GM19238 (cell line): ENCODE measurements around the gene TMED5.
"Not testable (repeated sequence)": the region's sequence is repeated elsewhere in the genome, so short reads cannot be mapped to it uniquely, and the experiment has no call there.

Source experiments
- DNase-seq: peaks from one replicate; pipeline ENCODE4 v3.0.0; 2011; ENCODE audit warnings: low spot score; ENCODE audit not compliant: insufficient read length

TMED5 gene

DNA sequence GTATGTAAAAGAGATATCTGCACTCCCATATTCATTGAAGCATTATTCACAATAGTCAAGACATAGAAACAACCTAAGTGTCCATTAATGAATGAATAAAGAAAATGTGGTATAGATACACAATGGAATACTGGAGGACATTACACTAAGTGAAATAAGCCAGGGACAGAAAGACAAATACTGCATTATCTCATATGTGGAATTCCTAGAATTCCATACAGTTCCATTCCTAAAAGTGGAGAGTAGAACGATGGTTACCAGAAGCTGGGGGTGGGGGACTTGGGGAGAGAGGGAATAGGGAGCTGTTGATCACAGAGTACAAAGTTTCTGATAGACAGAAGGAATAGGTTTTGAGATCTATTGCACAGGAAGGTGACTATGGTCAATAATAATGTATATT lies 7.4 kb downstream of the TMED5 start:
- DNase-seq, result no peak

DNA sequence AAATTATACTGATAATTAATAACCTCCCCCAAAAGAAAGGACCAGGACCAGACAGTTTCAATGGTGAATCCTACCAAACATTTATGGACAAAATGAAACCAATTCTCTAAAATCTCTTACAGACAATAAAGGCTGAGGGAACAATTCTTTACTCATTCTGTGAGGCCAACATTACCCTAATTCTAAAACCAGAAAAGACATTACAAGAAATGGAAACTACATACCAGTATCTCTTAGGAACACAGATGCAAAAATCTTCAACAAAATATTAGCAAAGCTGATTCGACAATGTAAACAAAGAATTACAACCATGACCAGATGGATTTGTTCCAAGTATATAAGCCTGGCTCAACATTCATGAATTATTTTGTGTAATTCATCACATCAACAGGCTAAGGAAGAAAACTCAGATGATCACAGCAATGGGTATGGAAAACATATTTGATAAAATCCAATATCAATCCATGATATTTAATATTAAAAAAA lies 8.6 kb downstream of the TMED5 start:
- no peak for DNase-seq

DNA sequence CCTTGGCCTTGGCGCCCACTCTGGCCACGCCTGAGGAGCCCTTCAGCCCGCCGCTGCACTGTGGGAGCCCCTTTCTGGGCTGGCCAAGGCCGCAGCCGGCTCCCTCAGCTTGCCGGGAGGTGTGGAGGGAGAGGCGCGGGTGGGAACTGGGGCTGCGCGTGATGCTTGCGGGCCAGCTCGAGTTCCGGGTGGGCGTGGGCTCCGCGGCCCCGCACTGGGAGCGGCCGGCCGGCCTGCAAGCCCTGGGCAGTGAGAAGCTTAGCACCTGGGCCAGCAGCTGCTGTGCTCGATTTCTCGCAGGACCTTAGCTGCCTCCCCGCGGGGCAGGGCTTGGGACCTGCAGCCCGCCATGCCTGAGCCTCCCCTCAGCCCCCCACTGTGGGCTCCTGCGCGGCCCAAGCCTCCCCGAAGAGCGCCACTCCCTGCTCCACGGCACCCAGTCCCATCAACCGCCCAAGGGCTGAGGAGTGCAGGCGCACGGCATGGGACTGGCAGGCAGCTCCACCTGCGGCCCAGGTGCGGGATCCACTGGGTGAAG lies 10.0 kb downstream of the TMED5 start:
- not testable (repeated sequence) for DNase-seq

DNA sequence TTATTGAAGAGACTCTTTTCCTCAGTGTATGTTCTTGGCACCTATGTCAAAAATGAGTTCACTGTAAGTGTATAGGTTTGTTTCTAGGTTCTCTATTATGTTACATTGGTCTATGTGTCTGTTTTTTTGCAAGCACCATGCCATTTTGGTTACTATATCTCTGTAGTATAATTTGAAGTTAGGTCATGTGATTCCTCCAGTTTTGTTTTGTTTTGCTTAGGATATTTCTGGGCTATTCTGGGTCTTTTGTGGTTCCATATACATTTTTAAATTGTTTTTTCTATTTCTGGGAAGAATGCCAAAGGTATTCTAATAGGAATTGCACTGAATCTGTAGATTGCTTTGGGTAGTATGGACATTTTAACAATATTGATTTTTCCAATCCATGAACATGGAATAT lies 13.2 kb downstream of the TMED5 start:
- DNase-seq, result no peak

DNA sequence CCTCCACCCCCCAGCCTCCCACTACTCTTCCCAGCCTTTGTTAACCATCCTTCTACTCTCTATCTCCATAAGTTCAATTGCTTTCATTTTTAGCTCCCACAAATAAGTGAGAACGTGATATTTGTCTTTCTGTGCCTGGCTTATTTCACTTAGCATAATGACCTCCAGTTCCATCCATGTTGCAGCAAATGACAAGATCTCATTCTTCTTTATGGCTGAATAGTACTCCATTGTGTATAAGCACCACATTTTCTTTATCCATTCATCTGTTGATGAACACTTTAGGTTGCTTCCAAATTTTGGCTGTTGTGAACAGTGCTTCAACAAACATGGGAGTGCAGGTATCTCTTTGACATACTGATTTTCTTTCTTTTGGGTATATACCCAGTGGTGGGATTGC lies 14.3 kb downstream of the TMED5 start:
- DNase-seq, result not testable (repeated sequence)

DNA sequence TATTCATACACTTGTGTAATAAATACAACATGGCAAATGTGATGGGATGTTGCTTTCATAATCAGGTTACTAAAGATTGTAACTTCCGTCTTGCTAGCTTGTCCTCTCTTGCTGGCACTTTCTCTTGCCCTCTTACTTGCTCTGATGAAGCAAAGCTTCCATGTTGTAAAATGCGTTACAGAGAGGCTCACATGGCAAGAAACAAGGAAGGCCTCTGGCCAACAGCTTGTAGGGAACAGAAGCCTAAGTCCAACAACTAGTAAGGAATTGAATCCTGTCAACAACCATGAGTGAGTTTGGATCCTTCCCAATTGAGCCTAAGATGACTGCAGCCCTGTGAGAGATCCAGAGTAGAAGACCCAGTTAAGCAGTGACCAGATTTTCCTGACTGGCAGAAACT lies 15.4 kb downstream of the TMED5 start:
- no peak for DNase-seq

DNA sequence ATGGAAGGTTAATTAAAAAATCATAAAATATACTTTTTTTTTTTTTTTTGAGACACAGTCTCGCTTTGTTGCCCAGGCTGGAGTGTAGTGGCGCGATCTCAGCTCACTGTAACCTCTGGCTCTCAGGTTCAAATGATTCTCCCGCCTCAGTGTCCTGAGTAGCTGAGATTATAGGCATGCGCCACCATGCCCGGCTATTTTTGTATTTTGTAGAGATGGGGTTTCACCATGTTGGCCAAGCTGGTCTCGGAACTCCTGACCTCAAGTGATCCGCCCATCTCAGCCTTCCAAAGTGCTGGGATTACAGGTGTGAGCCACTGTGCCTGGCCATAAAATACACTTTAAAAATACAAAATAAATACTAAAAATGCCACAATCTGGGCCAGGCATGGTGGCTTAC lies 16.9 kb downstream of the TMED5 start:
- DNase-seq, result not testable (repeated sequence)

DNA sequence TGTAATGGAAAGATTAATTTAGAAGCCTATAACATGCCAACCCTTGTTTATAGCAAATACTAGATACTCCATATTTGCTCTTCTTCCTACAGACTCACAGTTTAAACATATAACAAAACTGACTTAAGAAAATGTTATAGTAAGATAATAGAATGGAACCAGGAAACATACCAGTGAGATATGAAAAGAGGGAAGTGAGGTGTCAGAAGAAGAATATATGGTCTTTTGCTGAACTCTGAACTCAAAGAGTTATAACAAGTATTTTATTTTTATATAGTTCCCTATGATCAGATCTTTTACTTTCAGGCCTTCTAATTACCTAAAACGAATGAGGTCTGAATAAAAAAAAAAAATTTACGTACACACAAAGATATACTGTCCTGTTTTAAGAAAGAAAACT lies 20.9 kb downstream of the TMED5 start:
- DNase-seq, result no peak

DNA sequence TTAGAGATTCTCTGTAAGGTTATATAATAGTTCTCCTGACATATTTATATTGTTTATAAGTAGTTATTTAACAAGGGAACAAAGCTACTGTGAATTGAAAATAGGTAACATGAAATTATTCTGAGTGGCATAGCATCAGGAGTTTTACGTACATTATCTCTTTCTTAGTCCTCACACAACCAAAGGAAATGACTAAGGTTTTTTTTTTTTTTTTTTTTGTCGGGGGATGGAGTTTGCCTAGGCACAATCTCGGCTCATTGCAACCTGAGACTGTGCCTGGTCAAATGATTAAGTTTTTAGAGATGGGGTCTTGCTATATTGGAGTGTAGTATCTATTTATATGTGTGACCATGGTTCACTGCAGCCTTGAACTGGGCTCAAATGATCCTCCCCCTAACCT lies 24.9 kb downstream of the TMED5 start:
- no peak for DNase-seq

DNA sequence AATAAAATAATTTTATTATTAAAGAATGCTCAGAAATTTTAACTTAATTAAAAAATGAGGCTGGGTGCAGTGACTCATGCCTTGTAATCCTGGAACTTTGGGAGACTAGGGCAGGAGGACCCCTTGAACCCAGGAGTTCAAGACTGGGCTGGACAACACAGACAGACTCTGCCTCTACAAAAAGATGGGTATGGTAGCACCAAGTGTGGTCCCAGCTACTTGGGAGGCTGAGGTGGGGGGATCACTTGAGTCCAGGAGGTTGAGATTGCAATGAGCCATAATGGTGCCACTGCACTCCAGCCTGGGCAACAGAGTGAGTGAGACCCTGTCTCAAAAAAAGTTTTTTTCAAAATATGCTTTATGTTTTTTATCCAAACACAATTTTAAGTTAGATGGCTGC lies 25.3 kb downstream of the TMED5 start:
- no peak for DNase-seq

DNA sequence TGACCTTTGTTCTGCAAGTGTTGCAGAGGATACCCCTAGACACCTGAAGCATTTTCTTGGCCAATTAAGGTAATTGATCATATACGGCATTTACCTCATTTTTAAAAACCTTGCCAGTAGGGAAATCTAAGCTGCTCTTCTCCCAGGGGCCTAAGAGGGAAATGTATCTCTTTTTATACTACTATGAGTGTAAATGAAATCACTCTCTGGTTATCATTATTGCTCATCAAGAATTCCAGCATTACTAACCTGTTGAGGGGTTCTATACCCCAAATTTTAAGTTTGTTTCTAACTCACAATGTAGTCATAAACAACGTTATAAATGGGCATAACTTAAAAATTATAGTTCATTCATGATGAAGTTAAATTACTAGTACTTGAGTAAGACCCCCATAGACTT lies 27.4 kb downstream of the TMED5 start:
- DNase-seq, result no peak

DNA sequence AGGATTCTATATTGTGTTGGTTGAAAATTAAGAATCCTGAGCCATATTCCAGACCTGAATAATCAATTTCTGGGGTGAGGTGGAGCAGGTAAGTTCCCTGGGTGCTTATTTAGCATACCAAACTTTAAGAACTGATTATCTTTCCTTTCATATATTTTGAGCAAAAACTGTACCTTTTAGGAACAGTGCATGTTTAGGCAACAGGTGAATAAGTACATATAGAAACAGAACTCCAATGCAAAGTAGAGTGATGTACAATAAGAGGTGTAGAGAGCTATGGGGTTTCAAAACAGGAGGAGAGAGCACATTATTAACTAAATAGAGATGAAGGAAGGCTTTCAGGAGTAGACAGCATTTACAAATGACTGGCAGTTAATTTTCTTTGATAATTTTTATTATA lies 28.7 kb downstream of the TMED5 start:
- DNase-seq, result no peak

DNA sequence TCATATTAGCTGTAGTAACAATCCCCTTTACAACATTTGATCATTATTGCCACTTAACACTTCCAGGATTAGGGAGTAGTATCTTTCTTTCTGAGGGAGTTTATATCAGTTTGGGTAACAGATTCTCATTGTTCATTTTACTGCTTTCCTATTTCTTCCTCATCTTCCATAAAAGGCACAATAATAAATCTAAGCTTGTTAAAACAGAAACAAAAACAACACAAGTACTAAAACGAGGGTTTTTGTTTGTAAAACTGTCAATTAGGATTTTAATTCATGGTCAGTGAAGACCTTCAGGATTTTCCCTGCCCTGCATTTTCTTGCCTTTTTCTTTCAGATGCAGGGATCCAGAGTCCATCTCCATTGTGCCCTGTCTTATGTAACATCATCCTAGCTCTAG lies 29.5 kb downstream of the TMED5 start:
- DNase-seq, result no peak

DNA sequence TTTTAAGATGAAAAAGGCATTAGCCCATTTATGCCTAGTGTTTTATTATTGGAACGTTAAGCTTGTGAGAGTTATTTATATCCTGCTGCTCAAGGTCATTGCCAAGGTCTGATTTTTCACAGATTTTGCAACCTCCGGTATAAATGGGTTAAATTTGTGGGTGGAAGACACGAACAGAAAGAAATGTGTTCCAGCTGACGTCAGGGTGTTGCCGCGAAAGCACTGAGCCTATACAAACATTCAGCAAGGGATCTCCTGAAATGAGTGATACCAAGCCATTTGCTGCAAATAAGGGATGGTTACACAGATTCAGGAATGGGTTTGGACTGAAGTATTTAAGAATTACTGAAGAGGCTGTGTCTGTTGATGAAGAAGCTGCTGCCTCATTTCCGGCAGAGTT lies 32.2 kb downstream of the TMED5 start:
- no peak for DNase-seq

DNA sequence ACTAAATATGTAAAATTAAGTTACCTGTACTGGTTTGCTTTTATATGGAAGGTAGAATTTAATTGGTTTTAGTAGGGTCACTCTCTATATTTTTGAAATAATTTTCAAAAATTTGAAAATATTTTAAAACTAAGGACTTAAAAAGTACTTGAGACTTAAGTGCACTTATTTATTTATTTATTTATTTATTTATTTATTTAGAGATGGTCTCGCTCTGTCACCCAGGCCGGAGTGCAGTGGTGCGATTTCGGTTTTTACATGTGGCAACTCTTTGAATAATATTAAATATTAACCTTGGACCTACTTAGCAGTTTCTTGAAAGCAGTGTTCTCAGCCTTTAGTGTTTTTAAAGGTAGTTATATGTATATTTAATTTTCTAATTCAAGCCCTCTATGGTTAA lies 36.4 kb downstream of the TMED5 start:
- no peak for DNase-seq

DNA sequence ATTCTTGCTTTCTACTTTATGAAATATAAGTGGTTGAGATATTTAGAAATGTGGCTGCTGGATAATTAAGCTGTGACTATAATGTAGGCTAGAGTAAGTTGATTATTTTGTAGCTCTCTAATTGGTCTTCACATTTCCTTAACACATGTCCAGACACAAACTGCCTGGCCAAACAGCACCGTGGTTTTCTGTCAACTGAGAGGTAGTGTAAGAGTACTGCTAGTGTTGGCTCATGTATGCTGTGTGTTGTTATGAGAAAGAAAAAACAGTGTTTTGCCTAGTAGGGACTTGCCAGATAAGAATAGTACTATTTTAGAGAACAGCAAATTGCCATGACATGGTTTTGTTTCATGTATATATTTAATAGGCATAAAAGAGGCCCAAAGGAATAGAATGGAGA lies 37.1 kb downstream of the TMED5 start:
- DNase-seq, result no peak

DNA sequence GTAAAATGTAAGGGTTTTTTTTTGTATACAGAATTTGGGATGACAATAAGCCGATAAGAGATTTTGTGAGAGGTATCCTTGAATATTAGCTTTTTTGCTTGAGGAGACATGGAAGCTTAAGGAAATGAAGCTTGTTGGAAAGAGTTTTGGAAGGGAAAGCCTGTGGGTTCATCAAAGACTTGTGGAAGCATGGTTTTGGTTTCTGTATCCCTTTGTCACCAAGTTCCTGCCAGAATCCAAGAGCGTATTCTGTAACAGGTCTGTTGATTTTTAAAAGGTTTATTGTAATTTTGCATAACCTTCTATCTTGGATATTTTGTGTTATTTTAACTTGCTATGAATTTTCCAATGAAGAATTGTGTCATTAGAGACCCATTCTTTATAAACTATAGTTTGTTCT lies 38.1 kb downstream of the TMED5 start:
- no peak for DNase-seq

DNA sequence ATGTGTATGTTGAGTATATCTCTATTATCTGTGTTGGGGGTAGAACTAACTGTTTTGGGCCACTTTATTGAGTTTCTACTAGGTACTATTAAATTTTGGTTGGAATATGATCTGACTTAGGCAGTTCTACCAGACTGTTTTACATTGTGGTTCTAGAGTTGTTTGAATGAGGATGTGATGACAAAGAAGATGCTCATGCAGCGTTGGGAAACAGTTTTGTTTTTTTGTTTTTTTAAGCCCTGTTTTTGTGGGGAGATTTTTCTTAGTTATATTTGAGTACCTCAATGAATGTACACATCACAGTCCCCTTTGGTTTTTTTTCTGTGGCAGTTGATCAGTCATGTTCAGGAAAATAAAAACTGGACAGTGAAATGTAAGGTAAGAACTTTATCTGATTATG lies 40.1 kb downstream of the TMED5 start:
- no peak for DNase-seq

DNA sequence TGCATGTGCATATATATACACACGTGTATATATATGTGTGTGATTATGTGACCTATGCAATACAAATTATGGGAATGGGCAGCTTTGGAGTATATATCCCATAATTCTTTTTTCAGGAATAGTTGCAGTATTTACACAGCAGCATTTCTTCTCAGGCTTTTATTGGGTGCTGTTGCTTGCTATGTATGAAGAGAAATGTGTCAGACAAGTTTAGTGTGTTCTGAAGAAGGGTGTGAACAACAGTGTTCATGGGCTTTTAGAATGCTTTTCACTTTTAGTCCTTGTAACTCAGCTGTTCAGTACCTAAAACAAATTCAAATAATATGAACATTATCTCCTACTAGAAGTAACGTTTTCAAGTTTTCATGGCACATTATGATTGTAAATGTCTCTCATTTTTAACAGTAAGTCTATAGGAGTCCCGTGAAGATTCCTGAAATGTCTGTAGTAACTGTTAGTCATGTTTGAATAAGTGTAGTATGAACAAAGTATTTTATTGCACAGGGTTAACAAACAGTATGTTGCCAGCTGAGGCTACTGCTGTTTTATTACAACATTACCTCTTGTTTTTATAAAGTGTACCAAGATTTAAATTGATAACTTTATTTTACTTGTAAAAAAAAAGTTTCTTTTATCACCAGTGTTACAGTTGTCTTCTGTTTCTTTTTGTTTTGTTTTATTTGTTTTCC lies 42.5 kb downstream of the TMED5 start:
- DNase-seq, result no peak

DNA sequence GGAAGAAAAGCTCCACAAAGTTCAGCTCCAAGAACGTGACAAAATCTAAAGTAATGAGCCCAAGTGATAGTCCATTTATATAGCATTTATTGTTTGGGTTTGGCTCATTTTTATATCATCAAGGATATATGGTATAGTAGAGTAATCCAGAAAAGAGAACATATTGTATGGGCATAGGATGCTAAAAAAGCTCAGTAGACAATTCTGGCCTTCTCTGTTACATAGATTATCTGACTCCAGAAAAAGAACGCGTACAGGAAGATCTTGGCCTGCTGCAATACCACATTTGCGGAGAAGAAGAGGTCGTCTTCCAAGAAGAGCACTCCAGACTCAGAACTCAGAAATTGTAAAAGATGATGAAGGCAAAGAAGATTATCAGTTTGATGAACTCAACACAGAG lies 43.8 kb downstream of the TMED5 start:
- DNase-seq, result no peak

DNA sequence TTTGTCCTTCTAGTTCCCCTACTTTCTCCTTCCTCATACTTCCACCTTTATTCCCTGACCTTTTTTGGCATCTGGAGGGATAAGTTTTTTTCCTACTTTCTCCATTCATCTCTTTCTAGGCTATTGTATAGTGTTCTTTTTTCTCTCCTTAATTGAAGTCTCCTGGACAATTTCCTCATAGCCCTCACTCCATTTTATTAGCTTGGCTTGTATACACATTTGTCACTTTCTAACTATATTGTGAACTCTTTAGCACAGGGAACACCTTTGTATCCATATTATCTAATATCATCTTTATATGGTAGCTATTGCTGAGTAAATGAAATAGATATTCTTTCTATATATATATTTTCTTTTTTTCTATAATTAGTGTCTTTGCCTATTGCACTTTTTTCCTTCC lies 47.6 kb downstream of the TMED5 start:
- DNase-seq, result no peak

DNA sequence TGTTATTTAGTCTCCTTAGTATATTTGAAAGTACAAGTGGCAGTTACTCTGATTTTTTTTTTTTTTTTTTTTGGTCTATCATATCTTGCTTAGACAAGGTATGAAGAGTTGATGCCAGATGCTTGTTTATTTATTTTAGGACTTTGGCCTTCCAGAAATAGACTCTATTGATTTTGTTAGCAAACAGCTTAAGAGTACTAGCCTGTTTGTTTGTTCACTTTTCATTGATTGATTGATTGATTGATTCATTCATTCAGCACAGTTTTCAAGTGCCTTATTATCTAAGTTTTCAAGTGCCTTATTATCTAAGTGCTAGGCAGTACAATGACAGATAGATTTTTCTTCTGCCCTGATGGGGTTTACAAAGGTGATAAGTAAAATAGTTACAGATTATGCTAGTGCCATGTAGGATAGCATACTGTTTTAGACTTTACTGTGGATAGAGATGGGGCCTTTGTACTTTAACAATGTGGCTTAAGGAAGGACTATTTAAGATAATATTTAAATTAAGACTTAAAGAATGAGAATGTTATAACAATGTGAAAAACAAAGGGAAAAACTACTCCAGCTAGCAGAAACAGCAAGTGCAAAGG lies 50.6 kb downstream of the TMED5 start:
- no peak for DNase-seq
